ENCODE data around the gene NECAB2. TPM values are rescaled to one million over a fixed set of nuclear protein-coding genes. Genes with fewer than 3 reads are reported as not detected.

The NECAB2 gene
- total RNA-seq, 2 experiments from 2014 or later, result not detected

- peaks cover 8% of the 10 kb centered on the region for H3K9me3 Mint-ChIP-seq
- peaks cover 20% of the 10 kb centered on the region for H3K27me3 Mint-ChIP-seq
- H3K4me1 Mint-ChIP-seq, result peaks cover 8% of the 10 kb centered on the region
- ATAC-seq (ENCODE audit: low read depth) (no peak), DNase-seq (no peak)
- no peak overlapping the region for H3K27ac Mint-ChIP-seq
- H3K4me3 Mint-ChIP-seq, result no peak overlapping the region
- POLR2A ChIA-PET, result no interaction called here
- H3K36me3 Mint-ChIP-seq, result no peaks in the 10 kb centered on the region
These were observed 64.6 kb downstream of the NECAB2 start for GRCh38 chr16:84032458-84033178.

GRCh38 chr16:84033251-84034195, 65.5 kb downstream of the NECAB2 start:
- peaks cover 8% of the 10 kb centered on the region for H3K9me3 Mint-ChIP-seq
- no peak for DNase-seq
- no peaks in the 10 kb centered on the region for H3K36me3 Mint-ChIP-seq
- no peak for ATAC-seq (ENCODE audit: low read depth)
- POLR2A ChIA-PET, result no interaction called here
- H3K27me3 Mint-ChIP-seq, result peaks cover 13% of the 10 kb centered on the region
- no peak overlapping the region for H3K4me3 Mint-ChIP-seq
- no peak overlapping the region for H3K27ac Mint-ChIP-seq
- H3K4me1 Mint-ChIP-seq, result peaks cover 8% of the 10 kb centered on the region

GRCh38 chr16:84034516-84034915, 66.5 kb downstream of the NECAB2 start:
- POLR2A ChIA-PET, result no interaction called here
- Mint-ChIP-seq H3K27ac (no peak overlapping the region), H3K9me3 (peaks cover 8% of the 10 kb centered on the region), H3K27me3 (peaks cover 11% of the 10 kb centered on the region), H3K4me1 (peaks cover 5% of the 10 kb centered on the region), H3K36me3 (no peaks in the 10 kb centered on the region), H3K4me3 (no peak overlapping the region)
- ATAC-seq (ENCODE audit: low read depth) (no peak), DNase-seq (no peak)

- no peak for ATAC-seq (ENCODE audit: low read depth)
These were observed 68.1 kb downstream of the NECAB2 start for GRCh38 chr16:84036131-84036530.

GRCh38 chr16:84036982-84037425, 69.0 kb downstream of the NECAB2 start:
- no peaks in the 10 kb centered on the region for H3K4me1 Mint-ChIP-seq
- H3K27ac Mint-ChIP-seq, result no peak overlapping the region
- peaks cover 6% of the 10 kb centered on the region for H3K9me3 Mint-ChIP-seq
- POLR2A ChIA-PET, result no interaction called here
- peaks cover 3% of the 10 kb centered on the region for H3K27me3 Mint-ChIP-seq
- no peak for DNase-seq
- no peaks in the 10 kb centered on the region for H3K36me3 Mint-ChIP-seq
- H3K4me3 Mint-ChIP-seq, result no peak overlapping the region
- ATAC-seq (ENCODE audit: low read depth), result no peak

More at GRCh38 chr16:84036131-84036530, 68.1 kb downstream of the NECAB2 start:
- H3K4me3 Mint-ChIP-seq, result no peak overlapping the region
- no peaks in the 10 kb centered on the region for H3K36me3 Mint-ChIP-seq
- POLR2A ChIA-PET, result no interaction called here
- no peak for DNase-seq
- H3K4me1 Mint-ChIP-seq, result no peaks in the 10 kb centered on the region
- no peak overlapping the region for H3K27ac Mint-ChIP-seq
- peaks cover 5% of the 10 kb centered on the region for H3K27me3 Mint-ChIP-seq
- peaks cover 8% of the 10 kb centered on the region for H3K9me3 Mint-ChIP-seq

- POLR2A ChIA-PET, result no interaction called here
- Mint-ChIP-seq H3K27me3 (peaks cover 15% of the 10 kb centered on the region), H3K27ac (no peak overlapping the region), H3K36me3 (no peaks in the 10 kb centered on the region), H3K9me3 (peaks cover 6% of the 10 kb centered on the region), H3K4me1 (no peaks in the 10 kb centered on the region), H3K4me3 (no peak overlapping the region)
- DNase-seq (no peak), ATAC-seq (ENCODE audit: low read depth) (no peak)
These were observed 70.4 kb downstream of the NECAB2 start for GRCh38 chr16:84038469-84038868.

DNA sequence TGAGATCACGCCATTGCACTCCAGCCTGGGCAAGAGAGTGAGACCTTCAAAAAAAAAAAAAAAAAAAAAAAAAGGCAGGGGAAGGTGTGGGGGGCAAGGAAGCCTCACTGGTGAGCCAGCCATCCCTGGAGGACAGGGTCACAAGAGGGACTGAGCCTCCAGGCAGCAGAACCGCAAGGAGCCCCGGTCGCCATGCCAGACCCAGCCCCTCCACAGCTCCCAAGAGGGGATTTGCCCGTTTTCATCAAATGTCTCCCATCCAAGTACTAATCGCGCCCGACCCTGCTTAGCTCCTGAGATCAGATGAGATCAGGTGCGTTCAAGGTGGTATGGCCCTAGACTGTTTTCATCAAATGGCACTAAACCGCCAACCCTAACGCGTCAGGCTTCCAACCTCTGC, 71.7 kb downstream of the NECAB2 start:
- peaks cover 26% of the 10 kb centered on the region for H3K27me3 Mint-ChIP-seq
- no peak overlapping the region for H3K27ac Mint-ChIP-seq
- POLR2A ChIA-PET, result no interaction called here
- H3K9me3 Mint-ChIP-seq, result peaks cover 6% of the 10 kb centered on the region
- H3K36me3 Mint-ChIP-seq, result no peaks in the 10 kb centered on the region
- H3K4me3 Mint-ChIP-seq, result no peak overlapping the region
- no peak for DNase-seq
- H3K4me1 Mint-ChIP-seq, result no peaks in the 10 kb centered on the region
- ATAC-seq (ENCODE audit: low read depth), result no peak

DNA sequence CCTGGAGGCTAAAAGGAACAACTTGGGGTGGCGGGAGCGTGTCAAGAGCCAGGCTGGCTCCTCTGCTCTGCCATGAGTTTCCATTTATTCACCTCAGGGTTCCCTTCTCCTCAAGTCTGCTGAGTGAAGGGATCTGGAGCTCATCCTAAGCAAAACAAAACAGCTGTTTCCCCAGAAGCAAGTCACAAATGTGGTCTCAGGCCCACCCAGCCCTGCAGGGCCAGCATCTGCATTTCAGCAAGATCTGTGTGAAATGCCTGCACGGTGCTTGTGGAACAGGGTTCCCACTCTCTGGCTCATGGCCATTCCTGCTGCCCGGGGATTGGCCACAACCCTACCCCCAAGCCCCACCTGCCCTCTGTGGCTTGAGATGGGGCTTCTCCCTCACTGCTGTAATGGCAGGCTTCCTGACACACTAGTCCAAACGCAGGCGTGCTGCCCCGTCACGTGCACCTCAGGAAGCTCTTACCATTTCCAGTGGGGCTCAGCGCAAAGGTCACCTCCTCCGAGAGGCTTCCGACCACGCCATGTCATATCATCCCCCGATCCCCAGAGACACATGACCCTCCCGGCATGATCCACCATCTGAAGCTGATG, 72.3 kb downstream of the NECAB2 start:
- DNase-seq (no peak), ATAC-seq (ENCODE audit: low read depth) (no peak)
- POLR2A ChIA-PET, result interaction anchor here (0.6 kb wide), 1 partner anchor 157 kb away, joined by 3 read pairs; no protein-coding TSS in a partner anchor
- Mint-ChIP-seq H3K27ac (no peak overlapping the region), H3K9me3 (peaks cover 6% of the 10 kb centered on the region), H3K36me3 (no peaks in the 10 kb centered on the region), H3K4me3 (no peak overlapping the region), H3K27me3 (peaks cover 24% of the 10 kb centered on the region), H3K4me1 (no peaks in the 10 kb centered on the region)

GRCh38 chr16:84040823-84041820, 73.1 kb downstream of the NECAB2 start:
- ATAC-seq (ENCODE audit: low read depth), result no peak
- Mint-ChIP-seq H3K4me1 (no peaks in the 10 kb centered on the region), H3K27me3 (peaks cover 23% of the 10 kb centered on the region), H3K36me3 (no peaks in the 10 kb centered on the region), H3K27ac (no peak overlapping the region), H3K9me3 (peaks cover 2% of the 10 kb centered on the region), H3K4me3 (no peak overlapping the region)
- POLR2A ChIA-PET, result interaction anchor here (0.6 kb wide), 1 partner anchor 158 kb away, joined by 3 read pairs; no protein-coding TSS in a partner anchor
- DNase-seq, result no peak

DNA sequence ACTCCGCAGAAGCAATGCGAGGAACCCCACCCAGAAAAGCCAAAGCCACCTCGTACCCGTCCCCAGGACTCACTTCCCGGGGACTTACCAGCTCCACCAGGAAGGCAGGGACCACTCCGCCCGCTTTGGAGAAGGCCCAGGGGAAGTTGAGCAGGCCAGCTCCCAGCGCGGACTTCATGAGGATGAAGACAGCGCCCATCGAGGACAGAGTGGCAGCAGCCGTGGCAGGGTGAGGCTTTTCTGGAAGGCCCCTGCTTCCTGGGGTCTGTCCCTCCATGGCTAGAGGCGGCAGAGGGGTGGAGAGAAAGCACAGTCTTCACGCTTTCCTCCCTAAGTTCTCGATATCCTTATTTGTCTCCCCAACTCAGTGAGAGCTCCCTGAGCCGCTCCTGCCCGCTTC, 73.8 kb downstream of the NECAB2 start:
- H3K4me3 Mint-ChIP-seq, result no peak overlapping the region
- H3K4me1 Mint-ChIP-seq, result no peaks in the 10 kb centered on the region
- H3K27ac Mint-ChIP-seq, result no peak overlapping the region
- ATAC-seq (ENCODE audit: low read depth) (no peak), DNase-seq (no peak)
- POLR2A ChIA-PET, result no interaction called here
- H3K9me3 Mint-ChIP-seq, result no peaks in the 10 kb centered on the region
- peaks cover 23% of the 10 kb centered on the region for H3K27me3 Mint-ChIP-seq
- no peaks in the 10 kb centered on the region for H3K36me3 Mint-ChIP-seq

DNA sequence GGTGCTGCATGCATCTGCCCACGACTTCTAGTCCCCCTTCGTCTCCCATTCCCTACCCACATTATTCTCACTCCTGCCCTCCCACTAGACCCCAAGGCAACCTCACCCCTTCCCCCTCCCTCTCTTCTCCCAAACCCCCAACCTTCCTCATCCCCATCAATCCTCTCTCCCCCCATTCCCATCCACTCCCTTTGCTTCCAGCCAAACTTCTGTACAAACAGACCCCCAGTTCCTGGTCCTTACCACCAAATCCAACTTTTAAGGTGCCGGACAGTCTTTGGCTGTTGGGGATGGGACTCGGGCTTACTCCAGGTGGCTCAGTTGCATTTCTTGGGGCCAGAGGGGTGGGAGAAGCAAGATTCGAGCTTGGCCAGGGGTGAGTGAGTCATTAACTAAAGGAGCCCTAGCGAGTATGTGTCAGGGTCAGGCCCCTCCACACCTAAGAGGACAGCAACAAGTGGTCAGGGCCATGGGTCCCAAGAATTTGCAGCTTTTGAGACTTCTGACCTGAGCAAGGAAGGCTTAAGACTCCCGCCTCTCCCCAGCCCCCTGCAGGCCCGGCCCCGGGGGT, 74.3 kb downstream of the NECAB2 start, which contains the start of gene SLC38A8:
TSS of gene SLC38A8 (minus strand) at position 488 of the 571 bp plus-strand sequence. CDS start 638 bp downstream, outside the sequence.
- no peak within 1 kb of the TSS for H3K4me3 Mint-ChIP-seq
- ATAC-seq (ENCODE audit: low read depth) (no peak), DNase-seq (no peak)
- no peaks in the 10 kb centered on the region for H3K9me3 Mint-ChIP-seq
- no peaks in the 10 kb centered on the region for H3K4me1 Mint-ChIP-seq
- no peak within 1 kb of the TSS for H3K27ac Mint-ChIP-seq
- POLR2A ChIA-PET, result no interaction called here
- H3K27me3 Mint-ChIP-seq, result peaks cover 23% of the 10 kb centered on the region
- H3K36me3 Mint-ChIP-seq, result peaks cover 2% of the 10 kb centered on the region

- Mint-ChIP-seq H3K27me3 (peaks cover 23% of the 10 kb centered on the region), H3K27ac (no peak overlapping the region), H3K4me1 (no peaks in the 10 kb centered on the region), H3K36me3 (peaks cover 2% of the 10 kb centered on the region), H3K9me3 (no peaks in the 10 kb centered on the region), H3K4me3 (no peak overlapping the region)
- ATAC-seq (ENCODE audit: low read depth) (no peak), DNase-seq (no peak)
- POLR2A ChIA-PET, result no interaction called here
These were observed 74.9 kb downstream of the NECAB2 start for GRCh38 chr16:84042879-84043485.

Data from activated naive CD8-positive, alpha-beta T cell treated with anti-CD3 and anti-CD28 coated beads, Interleukin-2, amount 10 ng/mL, durations not matched to agents 7 days and 5 days (primary cell).